A673 (cell line): ENCODE data around the gene TMEM178B. TPM values are rescaled to one million over a fixed set of nuclear protein-coding genes. Genes with fewer than 3 reads are reported as not detected.

Experiments used
- BruUV-seq: library from RNA; stranded (reverse); fragments of 400-500 nt; replicated peaks from 2 replicates; lab custom pipeline; 2021; lab: Mats Ljungman, UMichigan
- CTCF ChIA-PET: fragments of 300-600 bp; sonication (Branson Sonifier 250); formaldehyde crosslinking; loops from one replicate; lab custom pipeline; 2022; ENCODE audit warnings: antibody characterized with exemption; lab: Charles Lee
- POLR2A ChIA-PET: fragments of 300-600 bp; sonication (Branson Sonifier 250); formaldehyde crosslinking; loops from one replicate; lab custom pipeline; 2022; ENCODE audit warnings: antibody characterized with exemption; ENCODE audit not compliant: low non-redundant PET; lab: Charles Lee
- DNase-seq: peaks from one replicate; pipeline ENCODE4 v3.0.0-alpha.2; 2015; ENCODE audit warnings: low spot score
- H3K27ac ChIP-seq: fragments of 200-600 bp; sonication (generic); 2 replicates; pipeline ENCODE4 v1.5.1; 2016; ENCODE audit warnings: mixed run types, low read depth, mild to moderate bottlenecking, mixed read lengths, antibody characterized with exemption, low read length; ENCODE audit not compliant: poor library complexity, severe bottlenecking
- H3K27me3 ChIP-seq: fragments of 200-600 bp; sonication (generic); replicated peaks from 2 replicates; pipeline ENCODE4 v1.6.1; 2017; ENCODE audit warnings: mixed run types, low read depth, mild to moderate bottlenecking, mixed read lengths, antibody characterized with exemption, low read length; ENCODE audit not compliant: insufficient read depth, poor library complexity
- H3K36me3 ChIP-seq: fragments of 200-600 bp; sonication (generic); 2 replicates; pipeline ENCODE4 v1.6.1; 2016; ENCODE audit warnings: mixed run types, mild to moderate bottlenecking, mixed read lengths, antibody characterized with exemption, low read length; ENCODE audit not compliant: insufficient read depth, poor library complexity, severe bottlenecking
- H3K4me1 ChIP-seq: fragments of 200-600 bp; sonication (generic); 2 replicates; pipeline ENCODE4 v1.6.1; 2017; ENCODE audit warnings: mixed run types, mild to moderate bottlenecking, mixed read lengths, antibody characterized with exemption, low read length; ENCODE audit not compliant: insufficient read depth, poor library complexity, severe bottlenecking
- H3K4me3 ChIP-seq: fragments of 200-600 bp; sonication (generic); 2 replicates; pipeline ENCODE4 v1.5.1; 2016; ENCODE audit warnings: low read depth, mixed run types, mild to moderate bottlenecking, mixed read lengths, low read length; ENCODE audit not compliant: poor library complexity, severe bottlenecking
- H3K9me3 ChIP-seq: fragments of 200-600 bp; sonication (generic); 2 replicates; pipeline ENCODE4 v1.6.1; 2016; ENCODE audit warnings: mixed run types, low read depth, mild to moderate bottlenecking, mixed read lengths, antibody characterized with exemption, low read length; ENCODE audit not compliant: poor library complexity, severe bottlenecking
- EZH2 ChIP-seq: fragments of 200-600 bp; sonication (generic); IDR thresholded peaks from 2 replicates; pipeline ENCODE4 v1.6.1; 2017; ENCODE audit warnings: borderline replicate concordance, low read depth, mild to moderate bottlenecking, mixed read lengths, antibody characterized with exemption, low read length; ENCODE audit not compliant: poor library complexity, severe bottlenecking
- intact Hi-C: fragments of 100-400 bp; cut with micrococcal nuclease; formaldehyde crosslinking; loops from one replicate; pipeline ENCODE4 v1.10.0; 2022; ENCODE audit not compliant: unreplicated experiment
- total RNA-seq: library from RNA; stranded (reverse); gene quantifications from 2 replicates; pipeline ENCODE4 v1.2.3, GENCODE V29; 2021
- TF ChIP-seq, protein P1 (sequence below): fragments of 300-800, 200-600 bp; sonication (generic); conservative IDR thresholded peaks from 2 replicates; pipeline ENCODE4 v1.5.1; 2017; ENCODE audit warnings: low read depth, mild to moderate bottlenecking, antibody characterized with exemption, low read length, moderate library complexity, mixed read lengths

The TMEM178B gene
- total RNA-seq, 1 experiment from 2014 or later: 2.8 TPM

DNA sequence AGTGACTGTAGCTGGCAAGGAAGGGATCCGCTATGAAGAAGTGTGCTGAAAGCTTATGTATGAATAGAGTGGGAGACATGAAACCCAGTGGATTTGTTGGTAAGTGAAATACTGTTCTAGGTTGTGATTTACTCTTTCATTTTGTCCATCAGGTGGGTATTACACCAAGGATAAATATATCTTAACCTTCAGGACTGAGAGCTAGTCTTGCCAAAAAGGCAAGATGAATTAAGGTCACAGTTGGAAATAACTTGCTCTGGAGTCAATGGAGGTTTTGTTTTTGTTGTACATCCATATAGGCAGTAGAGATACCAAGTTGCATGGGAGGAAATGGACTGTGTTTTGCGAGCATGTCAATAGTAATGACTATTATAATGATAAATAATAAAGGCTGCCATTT is 190.6 kb downstream of the TMEM178B start:
- intact Hi-C loops: no loop called here
- no peak for DNase-seq
- H3K27ac ChIP-seq: no peak overlapping the region
- no peaks in the 10 kb centered on the region for H3K36me3 ChIP-seq
- H3K9me3 ChIP-seq: no peaks in the 10 kb centered on the region
- H3K4me3 ChIP-seq: no peak overlapping the region
- CTCF ChIA-PET: no interaction called here
- POLR2A ChIA-PET: no interaction called here
- no TSS peak for BruUV-seq
- no peaks in the 10 kb centered on the region for H3K27me3 ChIP-seq
- no peaks in the 10 kb centered on the region for H3K4me1 ChIP-seq
- TF ChIP-seq, protein P1, sequence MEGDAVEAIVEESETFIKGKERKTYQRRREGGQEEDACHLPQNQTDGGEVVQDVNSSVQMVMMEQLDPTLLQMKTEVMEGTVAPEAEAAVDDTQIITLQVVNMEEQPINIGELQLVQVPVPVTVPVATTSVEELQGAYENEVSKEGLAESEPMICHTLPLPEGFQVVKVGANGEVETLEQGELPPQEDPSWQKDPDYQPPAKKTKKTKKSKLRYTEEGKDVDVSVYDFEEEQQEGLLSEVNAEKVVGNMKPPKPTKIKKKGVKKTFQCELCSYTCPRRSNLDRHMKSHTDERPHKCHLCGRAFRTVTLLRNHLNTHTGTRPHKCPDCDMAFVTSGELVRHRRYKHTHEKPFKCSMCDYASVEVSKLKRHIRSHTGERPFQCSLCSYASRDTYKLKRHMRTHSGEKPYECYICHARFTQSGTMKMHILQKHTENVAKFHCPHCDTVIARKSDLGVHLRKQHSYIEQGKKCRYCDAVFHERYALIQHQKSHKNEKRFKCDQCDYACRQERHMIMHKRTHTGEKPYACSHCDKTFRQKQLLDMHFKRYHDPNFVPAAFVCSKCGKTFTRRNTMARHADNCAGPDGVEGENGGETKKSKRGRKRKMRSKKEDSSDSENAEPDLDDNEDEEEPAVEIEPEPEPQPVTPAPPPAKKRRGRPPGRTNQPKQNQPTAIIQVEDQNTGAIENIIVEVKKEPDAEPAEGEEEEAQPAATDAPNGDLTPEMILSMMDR: no peak
- no peak for TF ChIP-seq EZH2

DNA sequence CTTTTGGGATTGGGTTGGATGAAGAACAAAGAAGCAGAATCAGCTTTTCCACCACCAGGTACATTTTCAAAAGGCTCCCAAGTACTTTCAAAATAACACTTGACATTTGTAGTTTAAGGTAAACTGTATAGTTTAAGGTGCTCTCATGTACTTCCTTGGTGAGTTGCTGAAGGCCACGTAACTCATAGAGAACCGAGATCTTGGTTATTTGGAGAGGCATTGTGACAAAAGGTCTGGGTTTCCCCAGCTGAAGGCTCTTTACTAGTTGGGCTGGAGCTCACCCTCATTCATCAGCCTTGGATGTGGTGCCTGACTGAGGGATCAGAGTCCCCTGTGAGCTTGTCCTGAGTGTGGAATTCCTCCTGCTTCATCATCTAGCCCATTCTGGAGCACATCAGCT is 191.8 kb downstream of the TMEM178B start:
- TF ChIP-seq, protein P1: no peak
- Histone ChIP-seq H3K36me3 (no peaks in the 10 kb centered on the region), H3K4me1 (no peaks in the 10 kb centered on the region), H3K4me3 (no peak overlapping the region), H3K27me3 (no peaks in the 10 kb centered on the region), H3K27ac (no peak overlapping the region), H3K9me3 (no peaks in the 10 kb centered on the region)
- no peak for DNase-seq
- ChIA-PET POLR2A (no interaction called here), CTCF (no interaction called here)
- intact Hi-C loops: no loop called here
- BruUV-seq: no TSS peak

DNA sequence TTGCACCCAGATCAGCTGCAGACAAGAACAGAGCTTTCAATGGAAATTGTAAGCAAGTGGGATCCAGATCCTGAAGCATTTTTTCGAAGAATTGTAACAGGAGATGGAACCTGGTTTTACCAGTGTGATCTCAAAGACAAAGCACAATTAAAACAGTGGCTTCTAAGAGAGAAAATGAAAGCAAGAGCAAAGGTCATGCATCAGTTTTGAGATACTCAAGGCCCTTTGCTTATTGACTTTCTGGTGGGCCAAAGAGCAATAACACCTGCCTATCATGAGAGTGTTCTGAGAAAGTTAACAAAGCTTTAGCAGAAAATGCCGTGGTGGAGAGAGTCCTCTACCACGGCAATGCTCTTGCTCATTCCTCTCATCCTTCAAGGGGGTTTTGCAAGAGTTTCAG is 194.8 kb downstream of the TMEM178B start:
- Histone ChIP-seq H3K27ac (no peak overlapping the region), H3K27me3 (no peaks in the 10 kb centered on the region), H3K9me3 (no peaks in the 10 kb centered on the region), H3K36me3 (no peaks in the 10 kb centered on the region), H3K4me1 (no peaks in the 10 kb centered on the region), H3K4me3 (no peak overlapping the region)
- intact Hi-C loops: no loop called here
- ChIA-PET POLR2A (no interaction called here), CTCF (no interaction called here)
- no peak for TF ChIP-seq EZH2
- TF ChIP-seq, protein P1: no peak
- BruUV-seq: no TSS peak
- no peak for DNase-seq
